ENCODE measurements around the gene CELF5. TPM values are rescaled to one million over a fixed set of nuclear protein-coding genes. Genes with fewer than 3 reads are reported as not detected.

CELF5 gene
- total RNA-seq, 1 experiment from 2014 or later: 1.2 TPM

DNA sequence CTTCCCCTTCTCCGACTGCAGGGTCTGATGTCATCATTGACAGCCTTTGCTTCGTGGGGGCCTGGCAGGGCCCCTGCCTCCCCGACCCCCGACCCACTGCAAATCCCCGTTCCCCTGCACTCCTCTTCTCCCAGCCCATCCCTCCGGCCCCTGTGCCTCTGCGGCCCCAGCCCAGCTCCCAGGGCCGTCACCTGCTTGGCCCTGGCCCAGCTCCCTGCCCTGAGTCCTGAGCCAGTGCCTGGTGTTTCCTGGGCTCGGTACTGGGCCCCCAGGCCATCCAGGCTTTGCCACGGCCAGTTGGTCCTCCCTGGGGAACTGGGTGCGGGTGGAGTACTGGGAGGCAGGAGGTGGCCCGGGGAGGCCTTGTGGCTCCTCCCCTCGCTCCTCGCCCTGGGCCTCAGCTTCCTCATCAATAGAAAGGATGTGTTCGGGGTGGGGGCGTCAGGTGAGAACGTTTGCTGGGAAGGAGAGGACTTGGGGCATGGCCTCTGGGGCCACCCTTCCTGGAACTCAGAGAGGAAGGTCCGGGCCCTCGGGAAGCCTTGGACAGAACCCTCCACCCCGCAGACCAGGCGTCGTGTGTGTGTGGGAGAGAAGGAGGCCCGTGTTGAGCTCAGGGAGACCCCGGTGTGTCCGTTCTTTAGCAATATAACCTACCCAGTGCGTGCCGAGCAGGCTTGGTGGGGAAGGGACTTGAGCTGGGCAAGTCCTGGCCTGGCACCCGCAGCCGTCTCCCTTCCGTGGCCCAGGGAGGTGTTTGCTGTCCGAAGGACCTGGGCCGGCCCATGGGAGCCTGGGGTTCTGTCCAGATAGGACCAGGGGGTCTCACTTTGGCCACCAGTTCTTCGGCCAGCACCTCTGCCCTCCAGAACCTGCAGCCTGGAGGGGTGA, 15.9 kb upstream of the CELF5 start:
- TSS peak; percentile 81 for BruUV-seq (replicated peaks)
- CTCF ChIA-PET: no interaction called here
- in situ Hi-C loops (cut with HindIII; ENCODE audit: low pct_unique_long_range_greater_than_20kb, low sequenced_read_pairs) (no loop called here), intact Hi-C loops (cut with micrococcal nuclease; ENCODE audit: unreplicated experiment) (no loop called here)
- no peaks in the 10 kb centered on the region for H3K4me1 ChIP-seq (ENCODE audit: control insufficient read depth, insufficient read depth, low read length)
- no peak overlapping the region for H3K27ac ChIP-seq (ENCODE audit: low read length)
- POLR2A ChIA-PET: interaction anchor here (0.5 kb wide), 1 partner anchor 20 kb away, joined by 3 read pairs; no protein-coding TSS in a partner anchor
- DNase-seq (ENCODE audit: low read depth, low spot score) (no peak), ATAC-seq (no peak)
- no peaks in the 10 kb centered on the region for H3K9me3 ChIP-seq (ENCODE audit: control insufficient read depth, insufficient read depth, low read depth, low read length)
- no peaks in the 10 kb centered on the region for H3K27me3 ChIP-seq (ENCODE audit: control insufficient read depth, insufficient read depth, low read length)
- TF ChIP-seq TCF7L2 (IDR thresholded peaks at IDR 0.05; ENCODE audit: low read depth, low read length): no peak
- TF ChIP-seq, protein P1, sequence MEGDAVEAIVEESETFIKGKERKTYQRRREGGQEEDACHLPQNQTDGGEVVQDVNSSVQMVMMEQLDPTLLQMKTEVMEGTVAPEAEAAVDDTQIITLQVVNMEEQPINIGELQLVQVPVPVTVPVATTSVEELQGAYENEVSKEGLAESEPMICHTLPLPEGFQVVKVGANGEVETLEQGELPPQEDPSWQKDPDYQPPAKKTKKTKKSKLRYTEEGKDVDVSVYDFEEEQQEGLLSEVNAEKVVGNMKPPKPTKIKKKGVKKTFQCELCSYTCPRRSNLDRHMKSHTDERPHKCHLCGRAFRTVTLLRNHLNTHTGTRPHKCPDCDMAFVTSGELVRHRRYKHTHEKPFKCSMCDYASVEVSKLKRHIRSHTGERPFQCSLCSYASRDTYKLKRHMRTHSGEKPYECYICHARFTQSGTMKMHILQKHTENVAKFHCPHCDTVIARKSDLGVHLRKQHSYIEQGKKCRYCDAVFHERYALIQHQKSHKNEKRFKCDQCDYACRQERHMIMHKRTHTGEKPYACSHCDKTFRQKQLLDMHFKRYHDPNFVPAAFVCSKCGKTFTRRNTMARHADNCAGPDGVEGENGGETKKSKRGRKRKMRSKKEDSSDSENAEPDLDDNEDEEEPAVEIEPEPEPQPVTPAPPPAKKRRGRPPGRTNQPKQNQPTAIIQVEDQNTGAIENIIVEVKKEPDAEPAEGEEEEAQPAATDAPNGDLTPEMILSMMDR (IDR thresholded peaks at IDR 0.05): no peak
- TF ChIP-seq SIN3A (IDR thresholded peaks at IDR 0.05; ENCODE audit: borderline replicate concordance, insufficient read depth, low read depth, low read length): no peak
- no peak for TF ChIP-seq POLR2AphosphoS5 (IDR thresholded peaks at IDR 0.05; ENCODE audit: low read depth, low read length)
- TF ChIP-seq, protein P2, sequence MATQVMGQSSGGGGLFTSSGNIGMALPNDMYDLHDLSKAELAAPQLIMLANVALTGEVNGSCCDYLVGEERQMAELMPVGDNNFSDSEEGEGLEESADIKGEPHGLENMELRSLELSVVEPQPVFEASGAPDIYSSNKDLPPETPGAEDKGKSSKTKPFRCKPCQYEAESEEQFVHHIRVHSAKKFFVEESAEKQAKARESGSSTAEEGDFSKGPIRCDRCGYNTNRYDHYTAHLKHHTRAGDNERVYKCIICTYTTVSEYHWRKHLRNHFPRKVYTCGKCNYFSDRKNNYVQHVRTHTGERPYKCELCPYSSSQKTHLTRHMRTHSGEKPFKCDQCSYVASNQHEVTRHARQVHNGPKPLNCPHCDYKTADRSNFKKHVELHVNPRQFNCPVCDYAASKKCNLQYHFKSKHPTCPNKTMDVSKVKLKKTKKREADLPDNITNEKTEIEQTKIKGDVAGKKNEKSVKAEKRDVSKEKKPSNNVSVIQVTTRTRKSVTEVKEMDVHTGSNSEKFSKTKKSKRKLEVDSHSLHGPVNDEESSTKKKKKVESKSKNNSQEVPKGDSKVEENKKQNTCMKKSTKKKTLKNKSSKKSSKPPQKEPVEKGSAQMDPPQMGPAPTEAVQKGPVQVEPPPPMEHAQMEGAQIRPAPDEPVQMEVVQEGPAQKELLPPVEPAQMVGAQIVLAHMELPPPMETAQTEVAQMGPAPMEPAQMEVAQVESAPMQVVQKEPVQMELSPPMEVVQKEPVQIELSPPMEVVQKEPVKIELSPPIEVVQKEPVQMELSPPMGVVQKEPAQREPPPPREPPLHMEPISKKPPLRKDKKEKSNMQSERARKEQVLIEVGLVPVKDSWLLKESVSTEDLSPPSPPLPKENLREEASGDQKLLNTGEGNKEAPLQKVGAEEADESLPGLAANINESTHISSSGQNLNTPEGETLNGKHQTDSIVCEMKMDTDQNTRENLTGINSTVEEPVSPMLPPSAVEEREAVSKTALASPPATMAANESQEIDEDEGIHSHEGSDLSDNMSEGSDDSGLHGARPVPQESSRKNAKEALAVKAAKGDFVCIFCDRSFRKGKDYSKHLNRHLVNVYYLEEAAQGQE (IDR thresholded peaks at IDR 0.05; ENCODE audit: insufficient read depth in 1 of 2, low read depth in 2 of 2, low read length in 1 of 2): no peak
- H3K36me3 ChIP-seq (ENCODE audit: control insufficient read depth, insufficient read depth, low read length): no peaks in the 10 kb centered on the region
- H3K4me3 ChIP-seq (ENCODE audit: low read depth in 2 of 2, low read length in 2 of 2): no peak overlapping the region

DNA sequence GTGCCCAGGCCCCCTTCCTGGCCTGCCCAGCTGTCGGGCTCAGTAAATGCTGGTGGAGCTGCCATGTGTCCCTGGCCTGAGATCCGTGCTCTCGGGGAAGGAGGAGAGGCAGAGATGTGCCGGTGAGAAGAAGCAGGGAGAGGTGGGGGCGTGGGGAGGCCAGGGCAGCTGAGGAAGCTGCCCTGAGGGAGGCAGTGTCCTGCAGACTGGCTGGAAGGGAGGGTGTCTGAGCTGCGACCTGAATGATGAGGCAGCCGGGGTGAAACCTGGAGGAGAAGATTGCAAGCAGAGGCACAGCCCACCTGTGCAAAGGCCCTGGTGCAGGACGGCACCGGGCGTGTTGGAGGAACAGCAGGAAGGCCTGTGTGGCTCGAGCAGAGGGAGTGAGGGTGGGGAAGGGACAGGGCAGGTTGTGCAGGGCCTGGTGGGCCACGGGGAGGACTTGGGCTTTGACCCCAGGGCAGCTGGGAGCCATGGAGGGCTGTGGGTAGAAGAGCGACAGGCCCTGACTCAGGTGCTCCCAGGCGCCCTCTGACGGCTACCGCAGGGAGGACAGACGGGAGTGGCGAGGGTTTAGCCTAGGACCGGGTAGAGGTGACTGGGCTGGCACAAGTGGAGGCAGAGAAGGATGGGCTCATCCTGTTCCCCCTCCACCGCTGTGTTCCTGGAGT, 14.0 kb upstream of the CELF5 start:
- ChIA-PET POLR2A (no interaction called here), CTCF (no interaction called here)
- TF ChIP-seq SIN3A (IDR thresholded peaks at IDR 0.05; ENCODE audit: borderline replicate concordance, insufficient read depth, low read depth, low read length): no peak
- TF ChIP-seq, protein P1 (IDR thresholded peaks at IDR 0.05): peak; percentile 84
- no peak overlapping the region for H3K27ac ChIP-seq (ENCODE audit: low read length)
- ATAC-seq: peak; percentile 79
- no peak overlapping the region for H3K4me3 ChIP-seq (ENCODE audit: low read depth in 2 of 2, low read length in 2 of 2)
- in situ Hi-C loops (cut with HindIII; ENCODE audit: low pct_unique_long_range_greater_than_20kb, low sequenced_read_pairs): no loop called here
- DNase-seq (ENCODE audit: low read depth, low spot score): peak; percentile 30
- no peaks in the 10 kb centered on the region for H3K27me3 ChIP-seq (ENCODE audit: control insufficient read depth, insufficient read depth, low read length)
- H3K9me3 ChIP-seq (ENCODE audit: control insufficient read depth, insufficient read depth, low read depth, low read length): no peaks in the 10 kb centered on the region
- no TSS peak for BruUV-seq (replicated peaks)
- intact Hi-C loops (cut with micrococcal nuclease; ENCODE audit: unreplicated experiment): no loop called here
- no peaks in the 10 kb centered on the region for H3K4me1 ChIP-seq (ENCODE audit: control insufficient read depth, insufficient read depth, low read length)
- H3K36me3 ChIP-seq (ENCODE audit: control insufficient read depth, insufficient read depth, low read length): no peaks in the 10 kb centered on the region
